Panc1 (cell line): Measurements from ENCODE around the gene PEAK3.

Source experiments
- CTCF ChIP-seq: fragments of 450-650 bp; IDR thresholded peaks from 2 replicates; pipeline ENCODE4 v1.5.1; 2017; ENCODE audit warnings: mild to moderate bottlenecking
- POLR2AphosphoS5 ChIP-seq: IDR thresholded peaks from 2 replicates; pipeline ENCODE4 v1.6.1; 2012; ENCODE audit warnings: mild to moderate bottlenecking, low read depth, low read length, moderate library complexity
- TCF7L2 ChIP-seq: IDR thresholded peaks from 2 replicates; pipeline ENCODE4 v1.6.1; 2011; ENCODE audit warnings: mild to moderate bottlenecking, low read depth, low read length, inconsistent platforms
- TF ChIP-seq, protein P1 (sequence below), 2 experiments: IDR thresholded peaks; 2 replicates each; pipeline ENCODE4 v1.6.1; 2011 to 2012; ENCODE audit warnings: low read depth in 2 of 2, control low read depth in 1 of 2, low read length in 1 of 2, mild to moderate bottlenecking in 1 of 2, moderate library complexity in 1 of 2; ENCODE audit not compliant: insufficient read depth in 1 of 2

DNA sequence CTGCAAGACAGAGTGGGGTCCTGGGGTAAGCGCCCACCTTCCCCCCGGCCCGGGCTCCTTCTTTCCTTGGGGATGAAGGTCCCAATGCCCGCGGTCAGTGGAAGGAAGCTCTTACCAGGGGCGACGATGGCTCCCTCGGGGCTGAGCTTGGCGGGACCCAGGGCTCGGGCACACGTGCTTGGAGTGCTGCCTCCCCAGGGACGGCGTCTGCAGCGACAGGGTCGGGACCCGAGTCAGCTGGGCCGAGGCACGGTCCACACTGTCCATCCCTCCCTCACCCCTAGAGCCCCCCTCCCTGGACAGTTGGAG lies 29.2 kb downstream of the PEAK3 start:
- TF ChIP-seq CTCF (no peak), POLR2AphosphoS5 (no peak), TCF7L2 (no peak)
- TF ChIP-seq, protein P1, sequence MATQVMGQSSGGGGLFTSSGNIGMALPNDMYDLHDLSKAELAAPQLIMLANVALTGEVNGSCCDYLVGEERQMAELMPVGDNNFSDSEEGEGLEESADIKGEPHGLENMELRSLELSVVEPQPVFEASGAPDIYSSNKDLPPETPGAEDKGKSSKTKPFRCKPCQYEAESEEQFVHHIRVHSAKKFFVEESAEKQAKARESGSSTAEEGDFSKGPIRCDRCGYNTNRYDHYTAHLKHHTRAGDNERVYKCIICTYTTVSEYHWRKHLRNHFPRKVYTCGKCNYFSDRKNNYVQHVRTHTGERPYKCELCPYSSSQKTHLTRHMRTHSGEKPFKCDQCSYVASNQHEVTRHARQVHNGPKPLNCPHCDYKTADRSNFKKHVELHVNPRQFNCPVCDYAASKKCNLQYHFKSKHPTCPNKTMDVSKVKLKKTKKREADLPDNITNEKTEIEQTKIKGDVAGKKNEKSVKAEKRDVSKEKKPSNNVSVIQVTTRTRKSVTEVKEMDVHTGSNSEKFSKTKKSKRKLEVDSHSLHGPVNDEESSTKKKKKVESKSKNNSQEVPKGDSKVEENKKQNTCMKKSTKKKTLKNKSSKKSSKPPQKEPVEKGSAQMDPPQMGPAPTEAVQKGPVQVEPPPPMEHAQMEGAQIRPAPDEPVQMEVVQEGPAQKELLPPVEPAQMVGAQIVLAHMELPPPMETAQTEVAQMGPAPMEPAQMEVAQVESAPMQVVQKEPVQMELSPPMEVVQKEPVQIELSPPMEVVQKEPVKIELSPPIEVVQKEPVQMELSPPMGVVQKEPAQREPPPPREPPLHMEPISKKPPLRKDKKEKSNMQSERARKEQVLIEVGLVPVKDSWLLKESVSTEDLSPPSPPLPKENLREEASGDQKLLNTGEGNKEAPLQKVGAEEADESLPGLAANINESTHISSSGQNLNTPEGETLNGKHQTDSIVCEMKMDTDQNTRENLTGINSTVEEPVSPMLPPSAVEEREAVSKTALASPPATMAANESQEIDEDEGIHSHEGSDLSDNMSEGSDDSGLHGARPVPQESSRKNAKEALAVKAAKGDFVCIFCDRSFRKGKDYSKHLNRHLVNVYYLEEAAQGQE (IDR thresholded peaks at IDR 0.05; ENCODE audit: insufficient read depth in 1 of 2, low read depth in 2 of 2, low read length in 1 of 2) = no peak
